ENCODE measurements around the gene ACADVL.

GRCh38 chr17:7253082-7253481 is 33.3 kb downstream of the ACADVL start:
- TF ChIP-seq, protein P1, sequence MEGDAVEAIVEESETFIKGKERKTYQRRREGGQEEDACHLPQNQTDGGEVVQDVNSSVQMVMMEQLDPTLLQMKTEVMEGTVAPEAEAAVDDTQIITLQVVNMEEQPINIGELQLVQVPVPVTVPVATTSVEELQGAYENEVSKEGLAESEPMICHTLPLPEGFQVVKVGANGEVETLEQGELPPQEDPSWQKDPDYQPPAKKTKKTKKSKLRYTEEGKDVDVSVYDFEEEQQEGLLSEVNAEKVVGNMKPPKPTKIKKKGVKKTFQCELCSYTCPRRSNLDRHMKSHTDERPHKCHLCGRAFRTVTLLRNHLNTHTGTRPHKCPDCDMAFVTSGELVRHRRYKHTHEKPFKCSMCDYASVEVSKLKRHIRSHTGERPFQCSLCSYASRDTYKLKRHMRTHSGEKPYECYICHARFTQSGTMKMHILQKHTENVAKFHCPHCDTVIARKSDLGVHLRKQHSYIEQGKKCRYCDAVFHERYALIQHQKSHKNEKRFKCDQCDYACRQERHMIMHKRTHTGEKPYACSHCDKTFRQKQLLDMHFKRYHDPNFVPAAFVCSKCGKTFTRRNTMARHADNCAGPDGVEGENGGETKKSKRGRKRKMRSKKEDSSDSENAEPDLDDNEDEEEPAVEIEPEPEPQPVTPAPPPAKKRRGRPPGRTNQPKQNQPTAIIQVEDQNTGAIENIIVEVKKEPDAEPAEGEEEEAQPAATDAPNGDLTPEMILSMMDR (IDR thresholded peaks at IDR 0.05; ENCODE audit: insufficient read depth, low read length, poor library complexity, severe bottlenecking) = no peak
- no peak for TF ChIP-seq EZH2phosphoT487 (conservative IDR thresholded peaks at IDR 0.05; ENCODE audit: low read length)
